COLO668 (cell line): ENCODE measurements around the gene NID2.

Experiments
- DNase-seq: peaks from one replicate; lab custom pipeline; 2025; ENCODE audit not compliant: unreplicated experiment; lab: John Stamatoyannopoulos, UW

The NID2 gene

GRCh38 chr14:52032204-52032801, 36.6 kb downstream of the NID2 start:
- DNase-seq, result no peak

- no peak for DNase-seq
Measured at GRCh38 chr14:52031781-52032180, 37.1 kb downstream of the NID2 start.

- no peak for DNase-seq
Measured at GRCh38 chr14:52029881-52030280, 39.0 kb downstream of the NID2 start.

DNA sequence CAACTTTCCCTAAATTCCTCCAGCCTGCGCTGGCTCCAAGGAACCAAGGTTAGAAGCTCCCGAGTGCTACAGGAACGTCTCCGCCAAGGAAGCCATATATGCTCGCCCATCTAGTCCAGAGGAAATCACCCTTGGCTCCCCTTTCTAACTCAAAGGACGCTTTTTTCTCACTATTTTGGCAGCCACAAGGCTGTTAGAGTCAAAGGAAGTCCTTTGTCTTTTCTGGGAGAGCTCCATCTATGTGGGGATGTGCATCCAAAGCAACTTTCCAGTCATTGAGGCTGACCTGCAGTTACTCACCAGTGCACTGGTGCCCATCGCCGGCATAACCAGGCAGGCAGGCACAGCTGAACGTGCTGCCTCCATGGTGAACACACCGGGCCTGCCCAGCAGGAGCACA, 42.0 kb downstream of the NID2 start:
- DNase-seq, result no peak

- no peak for DNase-seq
Measured at GRCh38 chr14:52026017-52026660, 42.7 kb downstream of the NID2 start.

- DNase-seq, result no peak
Measured at GRCh38 chr14:52025310-52025709, 43.5 kb downstream of the NID2 start.

GRCh38 chr14:52023518-52023917, 45.3 kb downstream of the NID2 start:
- DNase-seq, result no peak

- DNase-seq, result no peak
Measured at GRCh38 chr14:52021957-52022600, 46.8 kb downstream of the NID2 start.

DNA sequence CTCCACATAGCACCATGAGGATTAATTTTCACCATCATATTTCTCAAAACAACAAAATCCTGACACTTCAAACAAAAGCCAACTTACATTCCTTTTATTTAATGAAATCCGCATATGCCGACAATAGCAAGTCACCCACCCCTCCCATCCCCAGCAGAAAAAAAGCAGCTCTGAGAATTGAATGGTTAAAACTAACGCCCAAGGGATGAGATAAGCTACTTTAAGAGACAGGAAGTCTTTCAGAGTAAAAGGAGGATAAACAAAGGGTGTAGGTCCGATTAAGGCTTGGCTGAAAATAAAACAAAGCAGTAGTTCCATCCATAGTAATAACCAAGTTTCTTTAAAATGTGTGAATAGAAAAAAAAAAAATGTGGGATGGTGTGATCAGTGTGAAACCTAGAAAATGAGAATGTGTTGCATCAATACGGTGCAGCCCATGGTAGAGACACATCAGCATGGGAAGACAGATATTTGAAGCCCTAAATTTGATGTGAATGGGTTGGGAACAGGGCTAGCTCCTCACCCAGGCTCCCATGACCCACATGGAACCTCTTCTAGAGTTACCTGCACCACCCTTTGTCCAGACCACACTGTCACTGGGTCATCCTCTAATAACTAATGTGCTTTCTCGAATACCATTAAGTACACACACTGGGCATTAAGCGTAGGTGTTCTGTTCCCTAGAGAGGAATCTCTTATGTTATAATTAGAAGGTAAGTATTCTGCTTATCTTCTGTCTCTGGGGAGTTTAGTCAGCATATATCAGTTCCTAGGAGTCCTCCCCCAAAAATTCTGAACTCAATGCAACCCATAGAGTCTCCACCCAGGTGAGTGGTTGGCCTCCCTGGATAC, 47.8 kb downstream of the NID2 start:
- no peak for DNase-seq

GRCh38 chr14:52020161-52020714, 48.6 kb downstream of the NID2 start:
- DNase-seq, result no peak

GRCh38 chr14:52018970-52019369, 49.9 kb downstream of the NID2 start:
- no peak for DNase-seq

GRCh38 chr14:52018252-52018651, 50.6 kb downstream of the NID2 start:
- no peak for DNase-seq

GRCh38 chr14:52015411-52016030, 53.3 kb downstream of the NID2 start:
- peak; percentile 17 for DNase-seq

DNA sequence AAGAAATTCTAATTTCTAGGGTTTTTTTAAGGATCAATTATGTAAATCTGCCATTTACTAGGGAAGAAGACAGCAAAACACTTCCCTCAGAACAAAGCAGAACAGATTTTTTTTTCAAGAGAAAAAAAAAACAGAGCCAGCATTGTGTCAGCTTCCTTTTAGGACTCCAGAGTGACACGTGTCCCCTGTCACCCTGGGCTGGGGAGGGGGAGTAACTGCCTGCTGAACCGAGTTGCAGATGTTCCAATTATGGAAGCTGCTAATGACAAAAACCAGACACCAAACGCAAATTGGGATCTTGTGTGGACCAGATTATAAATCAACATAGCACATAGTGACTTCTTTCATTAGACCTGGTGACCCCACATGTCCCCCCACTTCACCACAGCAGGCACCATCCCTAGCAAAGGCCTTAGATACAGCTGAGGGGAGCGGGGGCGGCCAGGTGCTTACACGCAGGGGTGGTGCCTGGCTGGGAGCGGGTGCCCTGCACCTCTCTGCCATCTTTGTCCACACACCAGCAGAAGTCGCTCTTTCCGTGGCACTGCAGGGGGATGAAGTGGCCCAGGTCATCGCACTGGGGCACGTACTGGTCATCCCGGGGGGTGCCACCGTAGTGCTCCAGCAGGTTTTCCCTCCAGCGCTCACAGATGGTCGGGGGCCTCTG, 54.1 kb downstream of the NID2 start:
- DNase-seq, result no peak

- peak; percentile 14 for DNase-seq
Measured at GRCh38 chr14:52013984-52014600, 54.8 kb downstream of the NID2 start.

- DNase-seq, result no peak
Measured at GRCh38 chr14:52012635-52013034, 56.2 kb downstream of the NID2 start.

DNA sequence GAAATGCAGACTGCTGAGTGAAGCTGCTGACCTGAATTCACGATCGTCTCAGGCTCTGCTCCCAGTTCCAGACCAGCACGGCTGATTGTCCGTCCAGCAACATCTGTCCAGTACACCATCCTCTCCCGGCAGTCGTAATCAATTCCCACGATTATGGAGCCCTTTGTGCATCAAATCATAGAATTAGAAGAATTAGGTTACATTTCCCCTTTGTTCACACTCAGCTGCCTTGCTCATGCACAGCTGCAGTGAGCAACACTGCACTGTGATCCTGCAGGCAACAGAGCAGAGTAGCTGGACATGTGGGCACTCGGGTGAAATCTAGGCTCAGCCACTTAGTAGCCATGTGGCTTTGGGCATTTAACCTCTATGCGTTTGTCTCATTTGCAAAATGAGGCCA, 57.3 kb downstream of the NID2 start:
- no peak for DNase-seq

DNA sequence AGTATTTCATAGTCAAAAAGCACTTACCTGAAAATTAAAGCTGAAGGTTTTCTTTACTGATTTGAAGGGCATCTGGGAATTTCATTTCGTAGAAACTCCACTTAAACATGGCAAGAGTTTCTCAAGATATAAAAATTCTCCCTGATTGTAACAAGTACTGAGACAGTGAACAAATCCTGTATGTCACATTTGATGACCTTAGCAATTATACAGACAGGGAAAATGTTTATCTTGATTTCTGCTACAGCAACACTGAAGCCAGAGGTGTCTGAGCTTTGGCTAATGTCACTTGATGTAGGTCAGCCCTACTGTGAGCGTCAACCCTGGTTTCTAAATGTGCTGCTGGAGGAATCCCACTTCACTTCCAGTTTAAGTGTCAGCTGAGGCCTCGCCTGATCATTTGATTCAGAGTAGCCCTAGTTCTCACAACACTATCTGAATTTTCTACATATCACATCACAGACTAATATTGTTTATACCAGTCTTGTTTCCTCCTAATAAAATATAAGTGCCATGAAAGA, 58.6 kb downstream of the NID2 start:
- DNase-seq, result no peak

DNA sequence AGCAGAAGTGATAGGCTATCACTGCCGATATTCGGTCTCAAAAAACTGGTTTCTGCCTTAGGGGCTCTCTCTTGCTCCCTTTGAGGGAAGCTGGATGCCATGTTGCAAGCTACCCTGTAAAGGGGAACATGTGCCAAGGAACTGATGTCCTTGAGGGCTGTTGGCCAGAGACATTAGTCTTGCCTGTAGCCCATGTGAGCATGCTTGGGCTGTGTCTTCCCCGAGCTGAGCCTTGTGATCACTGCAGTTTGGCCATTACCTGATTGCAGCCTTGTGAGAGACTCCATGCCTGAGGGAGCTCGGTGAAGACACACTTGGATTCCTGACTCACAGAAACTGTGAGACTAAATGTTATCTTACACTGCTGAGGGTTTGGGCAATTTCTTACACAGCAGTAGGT, 60.7 kb downstream of the NID2 start:
- no peak for DNase-seq

DNA sequence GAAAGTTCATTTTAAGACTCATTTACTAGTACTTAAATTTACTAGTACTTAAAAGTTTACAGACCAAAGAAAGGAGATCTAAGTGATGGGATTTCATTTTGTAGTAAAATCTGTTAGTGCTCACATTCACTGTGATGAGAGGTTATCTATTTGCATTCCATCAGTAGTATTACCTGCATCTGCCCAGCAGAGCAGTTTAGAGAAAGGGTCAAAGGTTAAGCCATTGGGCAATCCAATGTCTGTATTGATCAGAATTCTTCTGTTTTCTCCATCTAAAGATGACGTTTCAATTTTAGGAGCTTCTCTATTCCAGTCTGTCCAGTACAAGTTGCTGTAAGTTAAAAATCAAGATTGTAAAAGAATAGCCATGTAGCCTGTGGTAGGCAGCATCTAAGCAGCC, 61.2 kb downstream of the NID2 start:
- DNase-seq, result no peak
